GM18951 (cell line): ENCODE measurements around the gene CPOX.

ENCODE experiments used
- POLR2A ChIP-seq: IDR thresholded peaks from 4 replicates; pipeline ENCODE4 v1.6.1; 2011; ENCODE audit warnings: mild to moderate bottlenecking; ENCODE audit not compliant: insufficient read length, insufficient read depth; ENCODE audit errors: extremely low read depth
- in situ Hi-C: fragments of 300-500 bp; cut with MboI; formaldehyde crosslinking; loops from one replicate; pipeline ENCODE4 v1.12.0; 2022; ENCODE audit warnings: low sequenced_read_pairs, mixed read lengths, inconsistent platforms; ENCODE audit not compliant: unreplicated experiment

Gene CPOX

DNA sequence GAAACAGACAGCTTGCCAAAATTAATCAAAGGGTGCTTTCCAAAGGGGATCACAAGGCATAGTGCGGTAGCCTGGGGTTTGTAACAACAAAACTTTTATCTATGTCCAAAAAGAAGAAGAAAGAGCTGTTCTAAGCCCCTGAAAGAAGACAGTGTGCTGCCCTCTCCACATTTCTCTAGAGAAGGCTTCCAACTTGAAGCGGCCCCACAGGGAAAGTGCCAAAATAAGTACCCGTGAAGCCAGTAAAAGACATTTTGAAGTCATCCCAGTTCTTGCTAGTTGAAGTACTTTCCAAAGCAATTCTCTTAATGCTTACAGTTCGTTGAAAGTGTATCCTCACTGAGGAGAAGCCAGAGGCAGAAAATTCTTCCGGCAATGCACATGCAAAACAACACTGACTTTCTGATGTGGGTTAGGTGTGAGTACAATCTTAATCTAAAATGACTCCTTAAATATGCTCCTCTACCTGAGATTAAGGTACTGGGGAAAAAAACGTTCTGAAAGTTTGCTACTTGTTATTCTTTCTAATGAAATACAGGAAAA, 40.3 kb downstream of the CPOX start:
- in situ Hi-C loops = no loop called here
- peak; percentile 26 for TF ChIP-seq POLR2A

DNA sequence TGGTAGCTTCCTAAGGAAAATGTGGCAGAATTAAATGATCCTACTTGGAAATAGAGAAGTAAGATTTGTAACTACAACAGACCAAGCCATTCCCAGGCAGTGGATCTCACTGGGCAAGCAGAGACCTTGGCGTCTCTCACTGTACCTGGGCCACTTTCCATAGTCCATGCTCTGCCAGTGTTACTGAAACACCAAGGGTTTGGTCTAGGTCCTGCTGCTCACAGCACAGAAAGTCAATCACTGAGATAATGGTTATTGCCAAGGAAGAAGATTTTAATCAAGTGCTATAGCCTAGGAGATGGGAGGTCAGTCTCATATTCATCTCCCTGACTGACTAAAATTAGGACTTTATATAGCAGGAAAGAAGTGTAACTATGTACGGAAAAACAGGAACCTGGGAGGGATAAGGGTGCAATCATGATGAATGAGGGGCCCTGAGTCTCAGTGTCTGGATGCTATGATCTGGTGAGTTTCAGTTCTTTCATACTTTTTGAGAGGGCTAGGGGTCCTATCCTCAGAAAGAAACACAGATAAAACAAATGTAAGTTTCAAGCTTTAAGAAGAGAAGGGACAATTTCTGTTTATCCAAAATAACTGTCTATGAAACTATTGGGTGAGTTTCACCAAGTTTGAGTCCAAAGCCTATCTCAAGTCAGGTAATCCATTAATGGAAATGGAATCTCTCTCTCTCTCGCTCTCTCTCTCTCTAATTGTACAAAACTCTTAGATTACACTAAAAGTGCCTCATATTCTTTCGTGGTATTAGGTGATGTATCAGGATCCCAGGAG, 41.0 kb downstream of the CPOX start:
- no peak for TF ChIP-seq POLR2A
- in situ Hi-C loops = no loop called here

DNA sequence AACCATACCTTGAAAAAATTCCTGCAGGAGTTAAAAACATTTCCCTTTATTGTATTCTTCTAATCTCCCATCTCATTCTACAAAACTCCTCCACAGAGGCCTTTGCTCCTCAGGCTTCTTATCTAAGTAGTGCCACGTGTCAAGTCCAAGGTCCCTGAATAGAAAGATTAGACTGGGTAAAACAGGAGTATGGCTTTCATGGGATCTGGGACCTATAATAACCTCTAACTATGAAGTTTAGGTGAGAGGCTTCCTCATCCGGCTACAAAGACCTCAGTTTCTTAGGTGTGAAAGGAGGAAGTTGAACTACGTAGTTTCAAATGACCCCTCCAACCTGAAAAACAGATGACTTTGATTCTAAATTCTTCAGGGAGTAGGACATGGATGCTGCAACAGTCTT, 41.7 kb downstream of the CPOX start:
- no peak for TF ChIP-seq POLR2A
- in situ Hi-C loops = no loop called here

DNA sequence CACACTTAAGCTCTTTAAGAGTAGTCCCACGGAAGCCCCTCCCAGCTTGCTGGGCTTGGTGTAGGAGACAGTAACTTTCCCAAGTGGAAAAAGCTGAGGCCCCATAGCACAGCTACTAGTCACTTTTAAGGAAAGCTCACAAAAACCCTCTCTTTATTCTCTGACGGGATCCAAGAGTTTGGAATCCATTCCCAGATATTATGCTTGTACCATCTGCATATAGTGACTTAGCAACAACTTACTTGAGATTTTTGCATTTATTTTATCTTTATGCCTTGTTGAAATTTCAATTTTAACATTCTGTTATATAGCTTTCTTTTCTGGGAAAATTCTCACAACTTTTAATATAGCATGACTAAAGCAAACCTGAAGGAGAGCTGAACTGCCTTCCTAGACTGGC, 42.2 kb downstream of the CPOX start:
- in situ Hi-C loops = no loop called here
- TF ChIP-seq POLR2A = no peak

DNA sequence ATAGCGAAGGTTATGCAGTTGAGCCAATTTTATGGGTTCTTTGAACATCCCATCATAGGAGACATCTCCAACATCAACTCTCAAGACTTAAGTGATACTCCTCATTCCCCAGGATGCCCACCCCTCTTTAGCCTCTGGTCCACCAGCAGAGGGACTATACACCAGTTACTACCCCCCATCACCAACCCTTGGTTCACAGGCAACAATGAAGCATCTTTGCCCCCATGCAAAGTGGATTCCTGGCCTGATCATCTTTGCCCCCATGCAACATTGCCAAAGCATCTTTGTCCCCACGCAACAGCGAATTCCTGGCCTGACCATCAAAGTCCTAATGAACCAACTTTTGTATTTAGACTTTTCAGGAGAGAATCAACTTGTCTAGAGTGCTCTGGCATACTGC, 42.6 kb downstream of the CPOX start:
- TF ChIP-seq POLR2A = no peak
- in situ Hi-C loops = no loop called here

DNA sequence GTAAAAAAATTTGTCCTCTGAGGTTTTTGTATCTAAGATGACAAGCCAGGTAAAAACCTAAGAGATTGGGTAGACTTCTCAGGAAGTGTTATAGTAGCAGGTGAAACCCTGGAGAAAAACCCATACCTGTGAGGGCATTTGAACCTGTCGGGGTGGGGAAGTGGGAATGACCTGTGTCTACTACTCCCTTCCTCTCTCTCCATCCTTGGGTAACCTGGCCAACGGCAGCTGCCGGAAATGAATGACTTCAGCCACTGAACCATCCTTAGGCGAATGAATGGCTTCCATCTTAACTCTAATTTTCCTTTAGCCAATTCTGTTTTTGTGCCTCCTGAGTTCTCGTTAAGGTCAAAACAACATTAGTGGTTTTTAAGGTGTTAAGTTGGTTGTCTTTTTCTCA, 44.9 kb downstream of the CPOX start:
- TF ChIP-seq POLR2A = no peak
- in situ Hi-C loops = no loop called here

DNA sequence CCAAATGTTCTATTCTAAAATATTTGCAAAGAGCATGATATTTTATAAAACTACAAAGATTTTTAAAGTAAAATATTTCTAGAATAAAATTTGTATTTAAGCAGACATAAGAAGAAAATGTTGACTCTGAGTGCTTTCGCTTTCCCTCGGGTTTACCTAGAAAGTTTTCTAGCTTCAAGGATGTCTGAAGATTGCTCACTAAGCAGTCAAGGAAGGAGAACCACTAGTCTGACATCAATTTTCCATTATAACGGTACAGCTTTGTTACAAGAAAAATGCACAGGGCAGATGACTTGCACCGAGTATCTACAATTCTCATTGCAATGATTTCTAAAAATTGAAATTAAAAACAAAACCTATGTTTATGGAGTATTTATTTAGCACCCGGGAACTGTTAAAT, 47.5 kb downstream of the CPOX start:
- in situ Hi-C loops = no loop called here
- TF ChIP-seq POLR2A = peak; percentile 18

DNA sequence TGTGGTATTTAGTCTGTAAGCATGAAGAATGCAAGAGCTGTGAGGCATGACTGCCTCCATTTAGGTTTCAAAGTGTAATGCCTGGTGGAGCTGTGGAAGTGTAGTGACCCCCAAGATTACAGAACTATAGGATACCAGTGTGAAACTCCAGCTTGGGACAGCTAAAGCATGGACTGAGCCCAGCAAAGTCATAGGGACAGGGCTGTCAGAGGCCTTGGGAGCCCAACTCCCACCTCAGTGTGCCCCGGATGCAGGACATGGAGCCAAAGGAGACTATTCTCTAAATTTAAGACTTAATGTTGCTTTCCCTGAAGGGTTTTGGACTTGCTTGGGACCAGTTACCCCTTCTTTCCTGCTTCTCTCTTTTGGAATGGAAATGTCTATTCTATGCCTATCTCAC, 50.8 kb downstream of the CPOX start:
- no peak for TF ChIP-seq POLR2A
- in situ Hi-C loops = no loop called here

DNA sequence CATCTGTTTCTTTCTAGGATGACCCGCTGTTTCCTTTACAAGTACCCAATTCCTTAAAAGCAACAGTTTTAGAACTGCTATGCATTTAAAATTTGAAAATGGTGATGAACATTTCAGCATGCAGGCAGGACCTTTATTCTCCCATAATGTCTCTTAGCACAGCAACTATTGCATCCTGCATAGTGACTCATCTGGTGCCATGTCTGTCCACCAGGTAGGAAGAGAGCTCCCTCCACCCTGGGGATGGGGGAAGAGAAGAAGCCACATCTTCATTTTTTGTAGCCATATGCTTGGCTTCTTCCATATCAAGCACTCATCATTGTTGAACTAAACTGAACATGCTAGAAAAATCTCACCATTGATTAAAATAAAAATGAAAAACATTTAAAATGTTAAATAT, 51.7 kb downstream of the CPOX start:
- no peak for TF ChIP-seq POLR2A
- in situ Hi-C loops = no loop called here

DNA sequence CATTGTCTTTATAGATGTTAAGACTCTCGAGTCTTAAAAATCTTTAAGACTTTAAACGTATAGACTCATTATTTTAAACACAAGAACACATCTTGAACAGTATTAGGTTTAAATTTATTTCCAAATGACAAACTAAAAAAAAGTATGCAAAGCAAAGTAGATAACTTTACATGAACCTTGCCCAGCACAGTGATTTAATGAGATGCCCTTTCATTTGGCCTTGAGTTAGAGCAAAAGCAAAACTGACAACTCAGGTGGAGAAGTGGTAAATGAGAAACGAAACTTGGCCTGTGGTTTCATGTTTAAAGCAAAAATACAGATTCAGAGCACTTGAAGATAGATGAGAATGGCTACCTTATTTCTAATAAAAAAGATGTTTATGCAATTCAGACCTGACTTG, 53.1 kb downstream of the CPOX start:
- in situ Hi-C loops = no loop called here
- TF ChIP-seq POLR2A = no peak

DNA sequence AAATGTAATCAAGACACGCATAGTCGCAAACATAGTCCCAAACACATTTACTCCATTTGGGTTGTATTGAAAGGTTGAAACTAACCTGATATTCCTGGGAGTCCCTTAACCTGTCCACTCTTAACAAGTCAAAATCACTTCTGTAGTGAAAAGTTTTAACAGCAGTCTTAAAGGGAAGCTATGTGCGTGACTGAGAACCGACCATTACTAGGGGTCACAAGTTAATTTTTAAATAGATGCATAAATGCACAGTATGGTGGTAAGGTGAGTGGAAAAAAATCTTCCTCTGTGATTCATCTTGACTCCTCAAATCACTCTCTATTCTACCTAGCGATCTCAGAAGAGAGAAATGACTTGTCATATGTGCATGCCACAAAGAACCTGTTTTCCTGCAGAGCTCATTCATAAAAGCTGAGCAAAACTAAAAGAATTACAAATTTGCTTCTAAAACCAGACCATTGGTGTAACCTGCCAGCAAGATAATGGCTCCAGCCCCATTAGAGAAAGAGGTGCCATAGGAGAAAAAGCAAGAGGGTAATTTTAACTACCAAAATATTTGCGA, 56.9 kb downstream of the CPOX start:
- peak; percentile 72 for TF ChIP-seq POLR2A
- in situ Hi-C loops = no loop called here

DNA sequence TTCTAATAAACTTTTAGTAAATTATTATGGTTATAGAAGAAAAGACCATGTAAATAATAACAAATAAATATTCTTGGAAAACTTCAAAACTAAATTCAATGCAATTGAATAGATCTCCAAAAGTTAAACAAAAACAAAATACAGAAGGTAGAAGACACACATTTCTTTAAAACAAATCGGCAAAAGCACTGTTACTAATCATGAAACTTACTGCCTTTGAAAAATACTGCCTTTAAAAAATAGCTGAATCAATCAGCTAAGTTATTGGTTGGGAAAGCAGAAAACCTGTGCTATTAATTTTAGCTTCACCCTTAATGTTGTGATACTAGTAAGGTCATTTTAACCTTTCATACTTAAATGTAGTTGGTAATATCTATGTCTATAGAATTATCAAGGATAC, 58.7 kb downstream of the CPOX start:
- in situ Hi-C loops = no loop called here
- peak; percentile 19 for TF ChIP-seq POLR2A

DNA sequence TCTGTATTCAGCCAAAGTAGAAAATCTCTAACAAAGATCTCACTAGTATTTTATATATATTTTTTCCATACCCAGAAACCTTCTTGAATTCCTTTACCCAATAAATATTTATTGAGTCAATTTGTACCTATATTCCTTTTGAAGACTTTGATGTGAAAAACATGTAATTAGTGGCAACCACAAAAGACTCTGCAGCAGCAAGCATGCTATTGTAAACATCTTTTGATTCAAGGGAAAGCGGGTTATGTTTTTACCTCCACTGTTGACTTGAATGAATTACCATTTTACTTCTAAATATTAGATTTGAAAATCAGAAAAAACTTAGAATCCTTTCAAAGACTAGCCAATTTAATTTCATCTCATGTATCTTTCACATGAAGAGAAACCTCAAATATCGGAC, 59.2 kb downstream of the CPOX start:
- TF ChIP-seq POLR2A = no peak
- in situ Hi-C loops = no loop called here
